ENCODE data around the gene DPYSL4. TPM values are rescaled to one million over a fixed set of nuclear protein-coding genes. Genes with fewer than 3 reads are reported as not detected.

Gene DPYSL4
- polyA plus RNA-seq, 6 donors from 2014 or later = not detected

GRCh38 chr10:132203256-132204077, 16.7 kb downstream of the DPYSL4 start:
- ATAC-seq (ENCODE audit: low read depth in 2 of 2) (no peak), DNase-seq (no peak)
- Mint-ChIP-seq H3K4me3 (peak overlapping the region in 1 of 8 donors; percentile 70), H3K4me1 (no peaks in the 10 kb centered on the region), H3K9me3 (no peaks in the 10 kb centered on the region), H3K27me3 (no peaks in the 10 kb centered on the region), H3K27ac (no peak overlapping the region), H3K36me3 (no peaks in the 10 kb centered on the region)

GRCh38 chr10:132204078-132204780, 17.5 kb downstream of the DPYSL4 start:
- Mint-ChIP-seq H3K4me1 (peaks cover 0 to 5% (median 0%) of the 10 kb centered on the region in 3 donors), H3K4me3 (no peak overlapping the region), H3K36me3 (no peaks in the 10 kb centered on the region), H3K27ac (no peak overlapping the region), H3K9me3 (no peaks in the 10 kb centered on the region), H3K27me3 (no peaks in the 10 kb centered on the region)
- DNase-seq (no peak), ATAC-seq (ENCODE audit: low read depth in 2 of 2) (no peak)

- no peak overlapping the region for H3K27ac Mint-ChIP-seq
- DNase-seq = no peak
- H3K27me3 Mint-ChIP-seq = no peaks in the 10 kb centered on the region
Observed at GRCh38 chr10:132204781-132205473, 18.2 kb downstream of the DPYSL4 start.

GRCh38 chr10:132205650-132206376, 19.1 kb downstream of the DPYSL4 start:
- DNase-seq (no peak), ATAC-seq (ENCODE audit: low read depth in 2 of 2) (no peak)

More at GRCh38 chr10:132204781-132205473, 18.2 kb downstream of the DPYSL4 start:
- no peak overlapping the region for H3K4me3 Mint-ChIP-seq
- H3K9me3 Mint-ChIP-seq = no peaks in the 10 kb centered on the region
- H3K36me3 Mint-ChIP-seq = no peaks in the 10 kb centered on the region
- ATAC-seq (ENCODE audit: low read depth in 2 of 2) = no peak
- peaks cover 0 to 5% (median 0%) of the 10 kb centered on the region in 3 donors for H3K4me1 Mint-ChIP-seq

GRCh38 chr10:132206377-132206745, 19.6 kb downstream of the DPYSL4 start:
- peaks cover 0 to 5% (median 0%) of the 10 kb centered on the region in 3 donors for H3K4me1 Mint-ChIP-seq
- no peak for ATAC-seq (ENCODE audit: low read depth in 2 of 2)
- no peaks in the 10 kb centered on the region for H3K36me3 Mint-ChIP-seq
- H3K9me3 Mint-ChIP-seq = no peaks in the 10 kb centered on the region
- no peak overlapping the region for H3K27ac Mint-ChIP-seq
- H3K4me3 Mint-ChIP-seq = no peak overlapping the region
- no peak for DNase-seq
- no peaks in the 10 kb centered on the region for H3K27me3 Mint-ChIP-seq

More at GRCh38 chr10:132205650-132206376, 19.1 kb downstream of the DPYSL4 start:
- H3K9me3 Mint-ChIP-seq = no peaks in the 10 kb centered on the region
- no peak overlapping the region for H3K4me3 Mint-ChIP-seq
- H3K27me3 Mint-ChIP-seq = no peaks in the 10 kb centered on the region
- no peaks in the 10 kb centered on the region for H3K36me3 Mint-ChIP-seq
- H3K4me1 Mint-ChIP-seq = peaks cover 0 to 5% (median 0%) of the 10 kb centered on the region in 3 donors
- no peak overlapping the region for H3K27ac Mint-ChIP-seq

GRCh38 chr10:132206806-132207535, 20.2 kb downstream of the DPYSL4 start:
- Mint-ChIP-seq H3K27me3 (no peaks in the 10 kb centered on the region), H3K9me3 (peaks cover 0 to under 1% (median 0%) of the 10 kb centered on the region in 7 donors), H3K4me3 (no peak overlapping the region), H3K36me3 (peaks cover under 1% of the 10 kb centered on the region in 2 donors), H3K4me1 (peaks cover 0 to 5% (median 0%) of the 10 kb centered on the region in 3 donors), H3K27ac (no peak overlapping the region)
- no peak for ATAC-seq (ENCODE audit: low read depth in 2 of 2)
- no peak for DNase-seq

GRCh38 chr10:132207536-132208461, 21.1 kb downstream of the DPYSL4 start:
- H3K27me3 Mint-ChIP-seq = no peaks in the 10 kb centered on the region
- no peak overlapping the region for H3K27ac Mint-ChIP-seq
- peaks cover 0 to 5% (median 0%) of the 10 kb centered on the region in 3 donors for H3K4me1 Mint-ChIP-seq
- no peak for ATAC-seq (ENCODE audit: low read depth in 2 of 2)
- no peak overlapping the region for H3K4me3 Mint-ChIP-seq
- peaks cover 0 to 8% (median 4%) of the 10 kb centered on the region in 7 donors for H3K9me3 Mint-ChIP-seq
- DNase-seq = no peak
- peaks cover 7 to 8% of the 10 kb centered on the region in 2 donors for H3K36me3 Mint-ChIP-seq

- Mint-ChIP-seq H3K27ac (no peak overlapping the region), H3K4me3 (no peak overlapping the region), H3K27me3 (no peaks in the 10 kb centered on the region), H3K36me3 (peaks cover 11% of the 10 kb centered on the region in 2 donors), H3K4me1 (peaks cover 0 to 5% (median 0%) of the 10 kb centered on the region in 3 donors), H3K9me3 (peaks cover 2 to 15% (median 8%) of the 10 kb centered on the region in 7 donors)
- DNase-seq (no peak), ATAC-seq (ENCODE audit: low read depth in 2 of 2) (no peak)
Observed at GRCh38 chr10:132208462-132209050, 21.8 kb downstream of the DPYSL4 start.

GRCh38 chr10:132209130-132209529, 22.4 kb downstream of the DPYSL4 start:
- peaks cover 5 to 21% (median 14%) of the 10 kb centered on the region in 7 donors for H3K9me3 Mint-ChIP-seq
- H3K4me1 Mint-ChIP-seq = peaks cover 0 to 5% (median 0%) of the 10 kb centered on the region in 3 donors
- peaks cover 16 to 17% of the 10 kb centered on the region in 2 donors for H3K36me3 Mint-ChIP-seq
- H3K27ac Mint-ChIP-seq = no peak overlapping the region
- no peak for DNase-seq
- H3K27me3 Mint-ChIP-seq = no peaks in the 10 kb centered on the region
- ATAC-seq (ENCODE audit: low read depth in 2 of 2) = no peak
- H3K4me3 Mint-ChIP-seq = no peak overlapping the region

GRCh38 chr10:132209978-132210530, 23.3 kb downstream of the DPYSL4 start:
- ATAC-seq (ENCODE audit: low read depth in 2 of 2) = no peak
- H3K36me3 Mint-ChIP-seq = peaks cover 22 to 24% of the 10 kb centered on the region in 2 donors
- H3K27me3 Mint-ChIP-seq = no peaks in the 10 kb centered on the region
- H3K4me3 Mint-ChIP-seq = no peak overlapping the region
- H3K9me3 Mint-ChIP-seq = peaks cover 6 to 30% (median 19%) of the 10 kb centered on the region in 7 donors
- peaks cover 0 to 5% (median 0%) of the 10 kb centered on the region in 3 donors for H3K4me1 Mint-ChIP-seq
- no peak for DNase-seq
- peak overlapping the region in 1 of 6 donors; percentile 49 for H3K27ac Mint-ChIP-seq

- Mint-ChIP-seq H3K9me3 (peaks cover 11 to 37% (median 26%) of the 10 kb centered on the region in 7 donors), H3K4me3 (no peak overlapping the region), H3K4me1 (peaks cover 0 to 5% (median 0%) of the 10 kb centered on the region in 3 donors), H3K36me3 (peaks cover 28 to 31% of the 10 kb centered on the region in 2 donors), H3K27me3 (no peaks in the 10 kb centered on the region), H3K27ac (no peak overlapping the region)
- ATAC-seq (ENCODE audit: low read depth in 2 of 2) (no peak), DNase-seq (no peak)
Observed at GRCh38 chr10:132210766-132211165, 24.0 kb downstream of the DPYSL4 start.
